HCT116 (cell line): ENCODE measurements around the gene ALG3. TPM values are rescaled to one million over a fixed set of nuclear protein-coding genes. Genes with fewer than 3 reads are reported as not detected.

Experiments used
- ATAC-seq: fragments of 200-7000 bp; cut with Tn5 transposase; 2 replicates; pipeline ENCODE4 v1.9.1; 2020; ENCODE audit warnings: mild to moderate bottlenecking, moderate library complexity
- BruUV-seq: library from RNA; stranded (reverse); fragments of 400-500 nt; replicated peaks from 2 replicates; lab custom pipeline; 2021; lab: Mats Ljungman, UMichigan
- CTCF ChIA-PET: fragments of 300-600 bp; sonication (Branson Sonifier 250); formaldehyde crosslinking; loops from one replicate; lab custom pipeline; 2021; ENCODE audit warnings: antibody characterized with exemption; lab: Charles Lee
- POLR2A ChIA-PET: fragments of 300-600, 350-600 bp; sonication (Branson Sonifier 250); formaldehyde crosslinking; loops from one replicate; lab custom pipeline; 2021; ENCODE audit warnings: antibody characterized with exemption; lab: Charles Lee
- RAD21 ChIA-PET, 2 experiments: fragments of 300-600 bp; sonication (Branson Sonifier 250); formaldehyde crosslinking; loops; one replicate each; lab custom pipeline; 2023; ENCODE audit warnings: low total read pairs in 2 of 2; ENCODE audit not compliant: uncharacterized antibody in 2 of 2, unreplicated experiment in 2 of 2, low non-redundant PET in 1 of 2; lab: Charles Lee
- DNase-seq: peaks from one replicate; pipeline ENCODE4 v3.0.0-alpha.2; 2010; ENCODE audit warnings: low read depth, low spot score
- H2AFZ ChIP-seq: fragments of 200-600 bp; shearing (Covaris generic), sonication (generic); 2 replicates; pipeline ENCODE4 v1.6.1; 2017; ENCODE audit warnings: low read depth, mixed run types, mixed read lengths, antibody characterized with exemption, low read length; ENCODE audit not compliant: poor library complexity, severe bottlenecking
- H3K27ac ChIP-seq: 2 replicates; pipeline ENCODE4 v1.5.1; 2012; ENCODE audit warnings: low read depth, low read length
- H3K27me3 ChIP-seq: fragments of 200-600 bp; sonication (generic); 2 replicates; pipeline ENCODE4 v1.6.1; 2016; ENCODE audit warnings: mixed run types, low read length, mixed read lengths; ENCODE audit not compliant: insufficient read depth
- H3K36me3 ChIP-seq, 2 experiments: fragments of 200-500 bp in 1 of 2; fragments of 200-600 bp in 1 of 2; sonication (Bioruptor generic) in 1 of 2; sonication (generic) in 1 of 2; 2 replicates each; pipeline versions ENCODE4 v1.5.1 to v1.6.1; 2014 to 2016; ENCODE audit warnings: low read length in 2 of 2, inconsistent platforms in 1 of 2, mixed read lengths in 1 of 2, mixed run types in 1 of 2; ENCODE audit not compliant: insufficient read depth in 2 of 2, control insufficient read depth in 1 of 2
- H3K4me1 ChIP-seq, 2 experiments: fragments of 200-600 bp in 1 of 2; sonication (generic) in 1 of 2; 2 replicates each; pipeline versions ENCODE4 v1.5.1 to v1.6.1; 2012 to 2017; ENCODE audit warnings: low read length in 2 of 2, inconsistent platforms in 1 of 2, mild to moderate bottlenecking in 1 of 2, mixed read lengths in 1 of 2, mixed run types in 1 of 2, moderate library complexity in 1 of 2; ENCODE audit not compliant: insufficient read depth in 2 of 2, control insufficient read depth in 1 of 2
- H3K4me2 ChIP-seq: fragments of 200-600 bp; sonication (generic); 2 replicates; pipeline ENCODE4 v1.6.1; 2017; ENCODE audit warnings: mixed run types, low read length, mixed read lengths
- H3K4me3 ChIP-seq, 2 experiments: fragments of 200-600 bp in 1 of 2; sonication (generic) in 1 of 2; replicated peaks in 1 of 2; 2 replicates each; pipeline ENCODE4 v1.5.1; 2011 to 2016; ENCODE audit warnings: low read length in 2 of 2, control low read depth in 1 of 2, low read depth in 1 of 2, mild to moderate bottlenecking in 1 of 2, mixed read lengths in 1 of 2, mixed run types in 1 of 2
- H3K79me2 ChIP-seq: fragments of 200-600 bp; sonication (generic); 2 replicates; pipeline ENCODE4 v1.6.1; 2017; ENCODE audit warnings: mild to moderate bottlenecking, mixed run types, low read length, moderate library complexity, mixed read lengths; ENCODE audit not compliant: insufficient read depth
- H3K9ac ChIP-seq: fragments of 200-600 bp; sonication (generic); 2 replicates; pipeline ENCODE4 v1.6.1; 2016; ENCODE audit warnings: low read length, mixed read lengths
- H3K9me2 ChIP-seq: fragments of 200-600 bp; sonication (generic), shearing (Covaris generic); 2 replicates; pipeline ENCODE4 v1.6.1; 2017; ENCODE audit warnings: mixed run types, mild to moderate bottlenecking, moderate library complexity; ENCODE audit not compliant: insufficient read depth
- H3K9me3 ChIP-seq, 2 experiments: fragments of 200-500 bp in 1 of 2; fragments of 200-600 bp in 1 of 2; sonication (Bioruptor generic) in 1 of 2; sonication (generic) in 1 of 2; 2 replicates each; pipeline ENCODE4 v1.6.1; 2014 to 2017; ENCODE audit warnings: low read length in 2 of 2, mixed read lengths in 2 of 2, inconsistent platforms in 1 of 2, low read depth in 1 of 2, mild to moderate bottlenecking in 1 of 2, mixed run types in 1 of 2, moderate library complexity in 1 of 2; ENCODE audit not compliant: control insufficient read depth in 1 of 2, insufficient read depth in 1 of 2
- H4K20me1 ChIP-seq: fragments of 200-600 bp; sonication (generic), shearing (Covaris generic); 2 replicates; pipeline ENCODE4 v1.6.1; 2017; ENCODE audit warnings: mixed run types, mild to moderate bottlenecking, moderate library complexity; ENCODE audit not compliant: insufficient read depth
- CBX3 ChIP-seq: IDR thresholded peaks from 2 replicates; pipeline ENCODE4 v1.6.1; 2012; ENCODE audit warnings: low read depth
- ELF1 ChIP-seq: IDR thresholded peaks from 2 replicates; pipeline ENCODE4 v1.6.1; 2012; ENCODE audit warnings: low read depth, borderline replicate concordance
- EZH2phosphoT487 ChIP-seq: fragments of 200-600 bp; IDR thresholded peaks from 2 replicates; pipeline ENCODE4 v1.6.1; 2018; ENCODE audit warnings: antibody characterized with exemption, borderline replicate concordance
- POLR2A ChIP-seq: IDR thresholded peaks from 2 replicates; pipeline ENCODE4 v1.7.0; 2011; ENCODE audit warnings: borderline replicate concordance; ENCODE audit not compliant: insufficient read depth, insufficient read length; ENCODE audit errors: extremely low read depth
- SP1 ChIP-seq: IDR thresholded peaks from 2 replicates; pipeline ENCODE4 v1.6.1; 2012; ENCODE audit warnings: low read depth
- YY1 ChIP-seq: IDR thresholded peaks from 2 replicates; pipeline ENCODE4 v1.6.1; 2011; ENCODE audit warnings: low read length, low read depth, moderate library complexity, mild to moderate bottlenecking; ENCODE audit not compliant: insufficient replicate concordance; ENCODE audit errors: extremely low read depth
- ZFX ChIP-seq: fragments of 450-650 bp; IDR thresholded peaks from 2 replicates; pipeline ENCODE4 v1.6.1; 2017
- ZNF274 ChIP-seq: fragments of 200-500 bp; sonication (Bioruptor generic); IDR thresholded peaks from 2 replicates; pipeline ENCODE4 v1.6.1; 2014; ENCODE audit warnings: mild to moderate bottlenecking, low read depth, low read length, inconsistent platforms
- intact Hi-C: fragments of 100-400 bp; cut with micrococcal nuclease; formaldehyde crosslinking; loops from 2 replicates; pipeline ENCODE4 v1.10.0; 2022
- total RNA-seq: library from RNA; stranded (reverse); gene quantifications from one replicate; pipeline ENCODE4 v1.2.1, GENCODE V29; 2021; ENCODE audit not compliant: unreplicated experiment
- TF ChIP-seq, protein P1 (sequence below): IDR thresholded peaks from 2 replicates; pipeline ENCODE4 v1.6.1; 2012; ENCODE audit warnings: low read depth
- TF ChIP-seq, protein P2 (sequence below): IDR thresholded peaks from 2 replicates; pipeline ENCODE4 v1.6.1; 2011; ENCODE audit warnings: mild to moderate bottlenecking, low read length, moderate library complexity; ENCODE audit not compliant: insufficient replicate concordance; ENCODE audit errors: extremely low read depth
- TF ChIP-seq, protein P3 (sequence below): IDR thresholded peaks from 2 replicates; pipeline ENCODE4 v1.6.1; 2012
- TF ChIP-seq, protein P4 (sequence below): IDR thresholded peaks from 2 replicates; pipeline ENCODE4 v1.6.1; 2012

The ALG3 gene
- total RNA-seq, 1 experiment from 2014 or later = 56.6 TPM

DNA sequence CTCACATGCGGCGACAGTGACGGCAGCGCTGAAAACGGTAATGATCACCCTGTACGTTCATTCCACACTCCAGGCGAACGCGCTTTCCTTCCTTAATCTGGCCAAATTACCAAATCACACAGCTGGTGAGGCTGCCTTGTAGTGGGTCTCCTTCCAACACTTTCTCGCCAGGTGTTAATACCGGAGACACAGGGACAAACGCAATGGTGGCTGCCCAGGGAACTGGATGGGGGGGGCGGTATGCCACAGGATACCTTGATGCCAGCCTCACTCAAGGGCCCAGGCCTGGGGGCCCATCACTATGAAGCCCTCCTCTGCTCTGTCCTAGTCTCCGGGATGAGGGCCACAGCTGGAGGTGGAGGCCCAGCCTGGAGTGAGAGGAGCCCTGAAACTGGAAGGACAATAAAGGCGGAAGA is 14.0 kb upstream of the ALG3 start:
- TF ChIP-seq ELF1 (no peak), EZH2phosphoT487 (no peak), CBX3 (no peak), POLR2A (no peak), SP1 (no peak), ZFX (no peak), ZNF274 (no peak), YY1 (no peak)
- TF ChIP-seq, protein P1, sequence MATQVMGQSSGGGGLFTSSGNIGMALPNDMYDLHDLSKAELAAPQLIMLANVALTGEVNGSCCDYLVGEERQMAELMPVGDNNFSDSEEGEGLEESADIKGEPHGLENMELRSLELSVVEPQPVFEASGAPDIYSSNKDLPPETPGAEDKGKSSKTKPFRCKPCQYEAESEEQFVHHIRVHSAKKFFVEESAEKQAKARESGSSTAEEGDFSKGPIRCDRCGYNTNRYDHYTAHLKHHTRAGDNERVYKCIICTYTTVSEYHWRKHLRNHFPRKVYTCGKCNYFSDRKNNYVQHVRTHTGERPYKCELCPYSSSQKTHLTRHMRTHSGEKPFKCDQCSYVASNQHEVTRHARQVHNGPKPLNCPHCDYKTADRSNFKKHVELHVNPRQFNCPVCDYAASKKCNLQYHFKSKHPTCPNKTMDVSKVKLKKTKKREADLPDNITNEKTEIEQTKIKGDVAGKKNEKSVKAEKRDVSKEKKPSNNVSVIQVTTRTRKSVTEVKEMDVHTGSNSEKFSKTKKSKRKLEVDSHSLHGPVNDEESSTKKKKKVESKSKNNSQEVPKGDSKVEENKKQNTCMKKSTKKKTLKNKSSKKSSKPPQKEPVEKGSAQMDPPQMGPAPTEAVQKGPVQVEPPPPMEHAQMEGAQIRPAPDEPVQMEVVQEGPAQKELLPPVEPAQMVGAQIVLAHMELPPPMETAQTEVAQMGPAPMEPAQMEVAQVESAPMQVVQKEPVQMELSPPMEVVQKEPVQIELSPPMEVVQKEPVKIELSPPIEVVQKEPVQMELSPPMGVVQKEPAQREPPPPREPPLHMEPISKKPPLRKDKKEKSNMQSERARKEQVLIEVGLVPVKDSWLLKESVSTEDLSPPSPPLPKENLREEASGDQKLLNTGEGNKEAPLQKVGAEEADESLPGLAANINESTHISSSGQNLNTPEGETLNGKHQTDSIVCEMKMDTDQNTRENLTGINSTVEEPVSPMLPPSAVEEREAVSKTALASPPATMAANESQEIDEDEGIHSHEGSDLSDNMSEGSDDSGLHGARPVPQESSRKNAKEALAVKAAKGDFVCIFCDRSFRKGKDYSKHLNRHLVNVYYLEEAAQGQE = no peak
- TF ChIP-seq, protein P2, sequence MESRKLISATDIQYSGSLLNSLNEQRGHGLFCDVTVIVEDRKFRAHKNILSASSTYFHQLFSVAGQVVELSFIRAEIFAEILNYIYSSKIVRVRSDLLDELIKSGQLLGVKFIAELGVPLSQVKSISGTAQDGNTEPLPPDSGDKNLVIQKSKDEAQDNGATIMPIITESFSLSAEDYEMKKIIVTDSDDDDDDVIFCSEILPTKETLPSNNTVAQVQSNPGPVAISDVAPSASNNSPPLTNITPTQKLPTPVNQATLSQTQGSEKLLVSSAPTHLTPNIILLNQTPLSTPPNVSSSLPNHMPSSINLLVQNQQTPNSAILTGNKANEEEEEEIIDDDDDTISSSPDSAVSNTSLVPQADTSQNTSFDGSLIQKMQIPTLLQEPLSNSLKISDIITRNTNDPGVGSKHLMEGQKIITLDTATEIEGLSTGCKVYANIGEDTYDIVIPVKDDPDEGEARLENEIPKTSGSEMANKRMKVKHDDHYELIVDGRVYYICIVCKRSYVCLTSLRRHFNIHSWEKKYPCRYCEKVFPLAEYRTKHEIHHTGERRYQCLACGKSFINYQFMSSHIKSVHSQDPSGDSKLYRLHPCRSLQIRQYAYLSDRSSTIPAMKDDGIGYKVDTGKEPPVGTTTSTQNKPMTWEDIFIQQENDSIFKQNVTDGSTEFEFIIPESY = no peak
- TF ChIP-seq, protein P3, sequence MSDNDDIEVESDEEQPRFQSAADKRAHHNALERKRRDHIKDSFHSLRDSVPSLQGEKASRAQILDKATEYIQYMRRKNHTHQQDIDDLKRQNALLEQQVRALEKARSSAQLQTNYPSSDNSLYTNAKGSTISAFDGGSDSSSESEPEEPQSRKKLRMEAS = no peak
- TF ChIP-seq, protein P4, sequence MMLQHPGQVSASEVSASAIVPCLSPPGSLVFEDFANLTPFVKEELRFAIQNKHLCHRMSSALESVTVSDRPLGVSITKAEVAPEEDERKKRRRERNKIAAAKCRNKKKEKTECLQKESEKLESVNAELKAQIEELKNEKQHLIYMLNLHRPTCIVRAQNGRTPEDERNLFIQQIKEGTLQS = no peak
- intact Hi-C loops = no loop called here
- H3K9ac ChIP-seq = no peak overlapping the region
- H3K4me3 ChIP-seq = no peak overlapping the region
- no peaks in the 10 kb centered on the region for H3K27me3 ChIP-seq
- ChIA-PET POLR2A (no interaction called here), RAD21 (no interaction called here), CTCF (interaction anchor here (0.7 kb wide), 1 partner anchor 33 kb away, joined by 3 read pairs; the partner anchor contains the start of gene VWA5B2)
- H3K4me2 ChIP-seq = peak overlapping the region; percentile 92; the same call in 1 of the 2 replicates
- no peak overlapping the region for H2AFZ ChIP-seq
- H3K36me3 ChIP-seq = no peaks in the 10 kb centered on the region; a peak in 1 of 4 replicates
- ATAC-seq (no peak), DNase-seq (no peak)
- H3K9me3 ChIP-seq = no peaks in the 10 kb centered on the region
- peaks cover 3 to 24% of the 10 kb centered on the region in 2 experiments; a peak in 3 of 4 replicates for H3K4me1 ChIP-seq
- H3K27ac ChIP-seq = no peak overlapping the region
- H4K20me1 ChIP-seq = no peaks in the 10 kb centered on the region
- no TSS peak for BruUV-seq
- H3K79me2 ChIP-seq = no peaks in the 10 kb centered on the region
- no peaks in the 10 kb centered on the region for H3K9me2 ChIP-seq
